LNCaP clone FGC (cell line): ENCODE measurements around the gene B3GALNT2.

Source experiments
- DNase-seq: peaks from one replicate; pipeline ENCODE4 v3.0.0-alpha.2; 2011; ENCODE audit warnings: low read depth
- H3K4me3 ChIP-seq: 2 replicates; pipeline ENCODE4 v1.5.1; 2011; ENCODE audit warnings: mild to moderate bottlenecking, low read depth, low read length, control low read depth
- CTCF ChIP-seq: IDR thresholded peaks from 2 replicates; pipeline ENCODE4 v1.5.1; 2012; ENCODE audit warnings: mild to moderate bottlenecking; ENCODE audit not compliant: control insufficient read depth, insufficient read depth; ENCODE audit errors: extremely low read depth

B3GALNT2 gene

GRCh38 chr1:235430991-235431390 lies 73.3 kb downstream of the B3GALNT2 start:
- TF ChIP-seq CTCF, result no peak
- DNase-seq, result no peak
- H3K4me3 ChIP-seq, result no peak overlapping the region

GRCh38 chr1:235429143-235429542 lies 75.1 kb downstream of the B3GALNT2 start:
- no peak for TF ChIP-seq CTCF
- no peak for DNase-seq
- H3K4me3 ChIP-seq, result no peak overlapping the region

- TF ChIP-seq CTCF, result no peak
- DNase-seq, result no peak
- H3K4me3 ChIP-seq, result no peak overlapping the region
Observed at GRCh38 chr1:235427447-235427846, 76.8 kb downstream of the B3GALNT2 start.

- no peak for TF ChIP-seq CTCF
- no peak overlapping the region for H3K4me3 ChIP-seq
- no peak for DNase-seq
Observed at GRCh38 chr1:235426680-235427079, 77.6 kb downstream of the B3GALNT2 start.

GRCh38 chr1:235426143-235426542 lies 78.1 kb downstream of the B3GALNT2 start:
- H3K4me3 ChIP-seq, result no peak overlapping the region
- DNase-seq, result no peak
- no peak for TF ChIP-seq CTCF

- no peak for TF ChIP-seq CTCF
- DNase-seq, result no peak
- H3K4me3 ChIP-seq, result no peak overlapping the region
Observed at GRCh38 chr1:235425357-235425756, 78.9 kb downstream of the B3GALNT2 start.

GRCh38 chr1:235424092-235424491 lies 80.2 kb downstream of the B3GALNT2 start:
- DNase-seq, result no peak
- no peak overlapping the region for H3K4me3 ChIP-seq
- TF ChIP-seq CTCF, result no peak
